Measurements from ENCODE around the gene MPV17L.

- TF ChIP-seq CTCF (IDR thresholded peaks at IDR 0.05) (no peak), POLR2A (IDR thresholded peaks at IDR 0.05) (no peak)
Measured at GRCh38 chr16:15435216-15435864, 39.8 kb downstream of the MPV17L start.
